AML-193 (cell line): ENCODE results near the gene CAMK2N1.

Experiments used
- DNase-seq, 2 experiments: peaks; one replicate each; lab custom pipeline; 2025; lab: John Stamatoyannopoulos, UW

Gene CAMK2N1

GRCh38 chr1:20478057-20478635, 7.9 kb downstream of the CAMK2N1 start:
- DNase-seq = no peak

- DNase-seq = no peak
These were observed 8.5 kb downstream of the CAMK2N1 start for GRCh38 chr1:20477348-20478056.

- no peak for DNase-seq
These were observed 9.6 kb downstream of the CAMK2N1 start for GRCh38 chr1:20476265-20477038.

GRCh38 chr1:20474996-20475395, 11.0 kb downstream of the CAMK2N1 start:
- DNase-seq = no peak

- DNase-seq = no peak
These were observed 11.6 kb downstream of the CAMK2N1 start for GRCh38 chr1:20474333-20474975.

- no peak for DNase-seq
These were observed 12.1 kb downstream of the CAMK2N1 start for GRCh38 chr1:20473894-20474293.

- DNase-seq = no peak
These were observed 12.9 kb downstream of the CAMK2N1 start for GRCh38 chr1:20472860-20473711.

GRCh38 chr1:20472121-20472520, 13.9 kb downstream of the CAMK2N1 start:
- no peak for DNase-seq

- DNase-seq = no peak
These were observed 15.8 kb downstream of the CAMK2N1 start for GRCh38 chr1:20470194-20470593.

GRCh38 chr1:20469406-20470076, 16.5 kb downstream of the CAMK2N1 start:
- DNase-seq = no peak

GRCh38 chr1:20466273-20466672, 19.7 kb downstream of the CAMK2N1 start:
- DNase-seq = no peak

- DNase-seq = no peak
These were observed 20.8 kb downstream of the CAMK2N1 start for GRCh38 chr1:20465187-20465586.

- no peak for DNase-seq
These were observed 22.5 kb downstream of the CAMK2N1 start for GRCh38 chr1:20463502-20463901.

- DNase-seq = no peak
These were observed 23.6 kb downstream of the CAMK2N1 start for GRCh38 chr1:20462397-20462796.

GRCh38 chr1:20458717-20459116, 27.3 kb downstream of the CAMK2N1 start:
- DNase-seq = no peak

- no peak for DNase-seq
These were observed 32.0 kb downstream of the CAMK2N1 start for GRCh38 chr1:20454004-20454403.

GRCh38 chr1:20449735-20450311, 36.2 kb downstream of the CAMK2N1 start:
- no peak for DNase-seq

GRCh38 chr1:20448671-20449071, 37.3 kb downstream of the CAMK2N1 start:
- DNase-seq = no peak

- DNase-seq = no peak
These were observed 38.2 kb downstream of the CAMK2N1 start for GRCh38 chr1:20447794-20448193.

GRCh38 chr1:20446796-20447195, 39.2 kb downstream of the CAMK2N1 start:
- no peak for DNase-seq

- DNase-seq = no peak
These were observed 40.1 kb downstream of the CAMK2N1 start for GRCh38 chr1:20445956-20446355.
